ENCODE measurements around the gene GRID1.

GRID1 gene

GRCh38 chr10:85661123-85661522, 705.5 kb downstream of the GRID1 start:
- DNase-seq = no peak

DNA sequence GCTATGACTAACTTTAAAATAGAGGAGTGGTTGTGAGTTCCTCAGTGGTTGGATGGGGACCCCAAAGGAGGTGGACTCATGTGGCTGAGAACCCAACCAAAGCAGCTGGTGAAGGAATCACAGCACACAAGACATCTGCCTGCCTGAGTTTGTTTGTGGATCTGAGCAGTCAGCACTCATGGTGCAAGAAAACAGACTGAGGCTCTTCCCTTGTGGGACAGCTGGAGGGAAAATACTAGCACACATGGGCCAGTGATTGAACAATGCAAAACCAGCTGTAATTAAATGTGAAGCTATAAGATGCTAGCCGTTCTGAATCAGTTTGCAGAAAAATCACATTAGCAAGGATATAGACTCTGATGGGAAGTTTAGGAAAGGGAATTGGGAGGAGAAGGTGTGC, 707.3 kb downstream of the GRID1 start:
- no peak for DNase-seq

DNA sequence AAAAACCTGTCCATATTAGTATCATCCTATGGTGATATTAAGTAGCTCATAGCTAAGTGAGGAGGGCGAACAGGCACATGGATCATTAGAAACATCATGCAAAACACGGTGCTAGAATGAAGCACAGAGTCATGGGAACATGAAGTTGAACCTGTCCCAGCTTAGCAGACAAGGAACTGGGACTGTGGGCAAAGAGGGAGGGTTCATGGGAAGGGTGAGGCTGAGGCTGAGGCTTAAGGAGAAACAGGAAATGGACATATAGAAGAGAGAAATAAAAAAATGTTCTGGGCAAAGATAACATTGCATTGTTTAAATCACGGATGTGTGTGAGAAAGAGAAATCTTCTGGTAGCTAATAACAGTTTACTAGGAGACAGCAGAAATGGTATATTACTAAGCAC, 708.1 kb downstream of the GRID1 start:
- DNase-seq = no peak

- no peak for DNase-seq
Observed at GRCh38 chr10:85657476-85658113, 709.0 kb downstream of the GRID1 start.

GRCh38 chr10:85655411-85655810, 711.2 kb downstream of the GRID1 start:
- DNase-seq = no peak

- DNase-seq = no peak
Observed at GRCh38 chr10:85651497-85651882, 715.1 kb downstream of the GRID1 start.

DNA sequence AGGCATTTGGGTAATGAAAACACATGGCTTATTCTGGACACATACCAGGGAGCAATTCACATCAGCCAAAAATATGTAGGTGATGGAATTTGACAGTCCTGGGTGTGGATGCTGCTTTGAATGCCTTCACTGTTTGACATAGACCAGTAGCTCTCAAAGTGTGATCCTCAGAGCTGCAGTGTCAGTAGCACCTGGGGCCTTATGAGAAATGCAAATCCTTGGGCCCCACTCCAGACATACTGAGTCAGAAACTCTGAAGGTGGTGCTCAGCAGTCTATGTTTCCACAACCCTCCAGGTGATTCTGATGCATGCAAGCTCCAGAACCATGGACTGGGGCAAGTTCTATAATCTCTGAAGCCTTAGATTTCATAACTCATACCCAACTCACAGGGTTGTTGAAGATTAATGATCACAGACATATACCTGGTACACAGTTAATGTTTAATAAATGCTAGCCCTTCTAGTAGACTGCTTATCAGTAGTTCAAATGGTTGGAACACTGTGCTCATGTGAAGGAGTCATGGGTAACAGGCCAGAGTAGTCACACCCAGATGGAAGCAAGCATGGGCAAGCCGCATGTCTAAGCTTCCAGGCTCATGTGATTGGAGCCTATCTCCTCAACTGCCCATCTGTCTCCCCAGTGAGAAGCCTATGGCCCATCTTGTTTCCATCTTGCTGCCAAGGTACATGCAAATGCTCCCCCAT, 715.7 kb downstream of the GRID1 start:
- DNase-seq = no peak

DNA sequence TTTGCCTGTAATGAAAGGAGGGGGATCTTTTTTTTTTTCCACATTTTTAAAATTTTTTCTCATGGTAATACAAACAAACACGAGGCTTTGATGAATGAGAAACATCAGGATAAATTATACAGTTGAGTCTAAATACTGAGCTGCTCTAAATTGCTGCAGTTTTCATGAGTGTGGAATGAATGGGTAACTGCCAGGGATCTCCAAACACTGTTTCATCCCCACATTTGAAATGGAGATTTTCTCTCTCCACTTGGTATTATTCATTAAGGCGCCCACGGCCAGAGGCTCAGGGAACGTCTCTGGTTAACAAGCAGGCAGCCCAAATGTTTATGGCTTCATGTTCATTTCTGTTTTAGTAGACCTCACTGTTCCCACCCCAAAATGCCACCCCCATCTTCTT, 717.1 kb downstream of the GRID1 start:
- no peak for DNase-seq

GRCh38 chr10:85648279-85648754, 718.3 kb downstream of the GRID1 start:
- no peak for DNase-seq

DNA sequence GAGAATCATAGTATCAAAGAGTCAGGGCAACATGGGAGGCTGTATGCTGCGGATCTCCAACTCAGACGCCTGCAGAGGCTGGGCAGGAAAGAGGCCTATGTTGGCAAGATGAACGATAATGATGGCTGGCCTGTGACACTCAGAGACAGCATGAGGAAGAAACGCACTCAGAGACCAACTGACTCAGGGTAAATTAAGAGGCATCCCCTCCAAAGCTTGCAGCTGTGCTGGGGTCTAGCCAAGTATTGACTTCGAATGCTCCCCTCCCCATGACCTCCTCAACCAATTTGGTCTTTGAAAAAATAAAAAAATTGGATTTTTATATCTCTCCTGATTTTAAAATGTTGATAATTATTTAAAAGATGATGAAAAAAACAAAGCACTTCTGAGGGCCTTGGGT, 718.9 kb downstream of the GRID1 start:
- no peak for DNase-seq

- no peak for DNase-seq
Observed at GRCh38 chr10:85645926-85646711, 720.5 kb downstream of the GRID1 start.

GRCh38 chr10:85645053-85645452, 721.5 kb downstream of the GRID1 start:
- DNase-seq = no peak

- no peak for DNase-seq
Observed at GRCh38 chr10:85643845-85644525, 722.6 kb downstream of the GRID1 start.

- DNase-seq = no peak
Observed at GRCh38 chr10:85643171-85643844, 723.3 kb downstream of the GRID1 start.

DNA sequence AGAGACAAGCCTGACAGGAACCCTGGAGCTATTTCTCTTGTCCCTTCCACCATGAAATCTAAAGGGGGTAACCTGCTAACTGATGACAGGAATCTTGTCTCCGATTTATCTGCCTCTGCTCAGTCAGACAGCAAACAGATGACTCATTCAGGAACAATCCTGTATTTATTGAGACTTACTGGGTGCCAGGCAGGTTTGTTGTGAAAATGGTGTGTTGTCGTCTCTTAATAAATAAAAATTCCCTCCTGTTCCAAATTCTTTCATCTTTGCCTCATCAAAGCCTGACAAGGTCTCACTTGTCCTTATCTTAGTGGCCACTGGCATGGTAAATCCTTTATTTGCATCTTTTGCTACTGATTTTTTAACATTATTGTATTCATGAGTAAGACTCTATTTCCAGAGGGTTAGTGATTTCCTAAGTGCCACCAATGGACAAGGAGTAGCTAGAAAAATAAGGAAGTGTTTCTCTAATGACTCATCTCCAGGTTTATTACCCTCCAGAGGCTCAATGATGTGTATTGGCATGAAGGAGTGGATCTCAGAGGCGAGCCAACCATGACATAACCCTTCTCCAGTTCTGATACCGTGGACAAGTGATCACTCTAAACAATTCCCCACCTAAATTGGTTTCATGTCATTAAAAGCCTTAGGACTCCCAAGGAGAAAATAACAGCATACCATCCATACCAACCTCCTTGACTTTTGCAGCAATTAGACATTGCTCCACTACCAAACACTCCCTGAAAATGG, 724.0 kb downstream of the GRID1 start:
- no peak for DNase-seq

DNA sequence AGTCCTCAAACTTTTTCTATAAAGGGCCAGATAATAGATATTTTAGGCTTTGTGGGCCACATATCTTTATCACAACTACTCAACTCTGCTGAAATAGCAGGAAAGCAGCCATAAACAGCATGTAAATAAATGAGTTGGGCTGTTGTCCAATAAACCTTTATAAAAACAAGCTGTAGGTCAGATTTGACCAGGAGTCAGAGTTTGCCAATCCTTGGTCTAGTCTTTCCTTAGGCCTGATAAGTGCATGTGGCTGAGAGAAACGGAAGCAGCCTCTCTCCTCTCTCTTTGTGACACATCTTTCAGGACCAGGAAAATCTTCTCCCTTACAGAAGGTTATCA, 724.5 kb downstream of the GRID1 start:
- no peak for DNase-seq

DNA sequence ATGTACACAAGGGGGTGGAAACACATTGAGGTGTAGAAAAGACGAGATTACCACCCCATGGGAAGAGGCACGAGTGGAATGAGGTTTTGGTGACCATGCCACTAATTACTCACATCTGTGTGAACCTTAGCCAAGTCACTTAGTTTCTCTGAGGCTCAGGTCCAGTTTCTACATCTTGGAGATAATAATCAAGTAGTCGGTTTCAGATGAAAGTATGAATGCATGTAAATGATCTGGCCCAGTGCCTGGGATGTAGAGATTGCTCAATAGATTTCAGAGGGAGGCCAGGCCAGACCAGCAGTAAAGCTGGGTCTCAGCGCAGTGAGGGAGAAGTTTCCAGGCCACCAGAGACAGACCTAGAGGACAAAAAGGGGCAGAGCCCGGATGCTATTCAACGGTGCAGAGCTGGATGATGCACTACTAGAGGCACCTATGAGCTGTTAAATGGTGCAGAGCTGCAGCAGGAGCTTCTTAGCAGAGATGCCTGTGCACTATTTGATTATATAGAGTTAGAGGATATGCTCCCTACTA, 725.1 kb downstream of the GRID1 start:
- no peak for DNase-seq

GRCh38 chr10:85638797-85639196, 727.8 kb downstream of the GRID1 start:
- no peak for DNase-seq

DNA sequence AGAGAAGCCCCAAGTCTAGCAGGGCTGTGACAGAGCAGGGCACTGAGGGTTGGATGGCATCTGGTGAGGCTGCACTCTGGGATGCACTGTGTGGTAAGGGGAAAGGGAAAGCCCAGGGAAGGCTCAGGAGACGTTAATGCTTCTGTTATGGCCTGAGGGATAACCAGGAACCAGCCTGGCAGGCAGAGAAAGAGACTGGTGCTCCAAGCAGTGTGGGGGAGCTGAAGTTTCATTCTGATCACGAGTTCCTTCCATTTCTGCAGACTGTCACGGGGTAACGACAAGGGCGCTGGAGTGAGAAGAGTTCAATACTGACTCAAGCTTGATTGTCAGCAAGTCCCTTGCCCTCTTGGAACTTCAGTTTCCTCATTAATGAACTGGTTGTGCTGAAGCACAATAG, 730.9 kb downstream of the GRID1 start:
- DNase-seq = no peak

DNA sequence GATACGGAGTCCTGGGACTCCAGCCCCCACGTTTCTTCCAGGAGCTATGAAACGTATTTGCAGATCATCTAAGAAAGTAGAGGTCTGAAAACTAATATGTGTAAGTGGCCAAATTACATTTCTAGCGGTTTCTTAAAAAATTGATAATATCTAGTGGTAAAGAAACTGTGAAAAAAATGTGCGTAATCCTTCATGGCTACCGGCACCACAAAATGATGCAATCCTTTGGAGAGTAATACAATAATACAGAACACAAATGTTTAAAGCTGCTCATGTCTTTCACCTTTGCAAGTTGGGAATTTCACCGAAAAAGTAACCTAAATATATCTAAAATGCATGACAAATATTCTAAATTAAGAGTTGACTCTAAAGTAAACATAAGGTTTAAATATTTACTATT, 742.1 kb downstream of the GRID1 start:
- DNase-seq = no peak

GRCh38 chr10:85623758-85624157, 742.8 kb downstream of the GRID1 start:
- DNase-seq = no peak

- no peak for DNase-seq
Observed at GRCh38 chr10:85623342-85623741, 743.3 kb downstream of the GRID1 start.
